IMR-90 (cell line): Measurements from ENCODE around the gene ARHGAP15. TPM values are rescaled to one million over a fixed set of nuclear protein-coding genes. Genes with fewer than 3 reads are reported as not detected.

Source experiments
- ATAC-seq: fragments of 200-7000 bp; cut with Tn5 transposase; 2 replicates; pipeline ENCODE4 v1.9.1; 2020; ENCODE audit warnings: low read depth, mild to moderate bottlenecking, moderate library complexity
- BruUV-seq: library from RNA; stranded (reverse); fragments of 400-500 nt; replicated peaks from 2 replicates; lab custom pipeline; 2021; lab: Mats Ljungman, UMichigan
- CTCF ChIA-PET: fragments of 300-600 bp; formaldehyde crosslinking; extraction: SDS; loops from one replicate; lab custom pipeline; 2021; ENCODE audit warnings: antibody characterized with exemption; lab: Yijun Ruan, JAX
- POLR2A ChIA-PET: fragments of 300-600 bp; sonication (Branson Sonifier 250); formaldehyde crosslinking; loops from one replicate; lab custom pipeline; 2022; ENCODE audit warnings: antibody characterized with exemption; ENCODE audit not compliant: unreplicated experiment; lab: Charles Lee
- DNase-seq: peaks from one replicate; pipeline ENCODE4 v3.0.0; 2013
- H2AFZ ChIP-seq: replicated peaks from 2 replicates; pipeline ENCODE3; 2013; ENCODE audit warnings: low read length, mild to moderate bottlenecking; ENCODE audit not compliant: poor library complexity
- H2AK5ac ChIP-seq: 2 replicates; pipeline ENCODE4 v1.6.1; 2013; ENCODE audit warnings: low read depth, low read length, inconsistent platforms
- H2AK9ac ChIP-seq: replicated peaks from 2 replicates; pipeline ENCODE3; 2013; ENCODE audit warnings: mild to moderate bottlenecking, low read depth, low read length, moderate library complexity; ENCODE audit not compliant: poor library complexity
- H2BK120ac ChIP-seq: 2 replicates; pipeline ENCODE4 v1.6.1; 2013; ENCODE audit warnings: low read depth, low read length, inconsistent platforms
- H2BK15ac ChIP-seq: 3 replicates; pipeline ENCODE4 v1.6.1; 2013; ENCODE audit warnings: low read depth, low read length, inconsistent platforms
- H2BK20ac ChIP-seq: 2 replicates; pipeline ENCODE4 v1.6.1; 2013; ENCODE audit warnings: low read depth, mild to moderate bottlenecking, inconsistent platforms, low read length, moderate library complexity
- H2BK5ac ChIP-seq: 2 replicates; pipeline ENCODE4 v1.6.1; 2013; ENCODE audit warnings: mild to moderate bottlenecking, low read depth, low read length, inconsistent platforms; ENCODE audit not compliant: poor library complexity, severe bottlenecking
- H3K14ac ChIP-seq: replicated peaks from 2 replicates; pipeline ENCODE4 v1.6.1; 2013; ENCODE audit warnings: low read depth, low read length, inconsistent platforms
- H3K18ac ChIP-seq: 2 replicates; pipeline ENCODE4 v1.6.1; 2013; ENCODE audit warnings: low read depth, low read length, control low read depth
- H3K23ac ChIP-seq: 2 replicates; pipeline ENCODE4 v1.6.1; 2013; ENCODE audit warnings: low read depth, low read length, inconsistent platforms
- H3K27ac ChIP-seq: 2 replicates; pipeline ENCODE4 v1.5.1; 2013; ENCODE audit warnings: mild to moderate bottlenecking, control low read depth, low read length; ENCODE audit not compliant: insufficient read depth
- H3K27me3 ChIP-seq: 2 replicates; pipeline ENCODE4 v1.6.1; 2013; ENCODE audit warnings: low read length; ENCODE audit not compliant: control insufficient read depth, insufficient read depth
- H3K36me3 ChIP-seq: 2 replicates; pipeline ENCODE4 v1.6.1; 2013; ENCODE audit warnings: low read length, mixed read lengths; ENCODE audit not compliant: control insufficient read depth, insufficient read depth
- H3K4ac ChIP-seq: 2 replicates; pipeline ENCODE4 v1.6.1; 2013; ENCODE audit warnings: low read depth, low read length, inconsistent platforms
- H3K4me1 ChIP-seq: 2 replicates; pipeline ENCODE4 v1.6.1; 2013; ENCODE audit warnings: low read length, mixed read lengths; ENCODE audit not compliant: control insufficient read depth, insufficient read depth
- H3K4me2 ChIP-seq: 2 replicates; pipeline ENCODE4 v1.6.1; 2013; ENCODE audit warnings: low read depth, mild to moderate bottlenecking, control low read depth, low read length, moderate library complexity
- H3K4me3 ChIP-seq: 2 replicates; pipeline ENCODE4 v1.5.1; 2013; ENCODE audit warnings: low read depth, mild to moderate bottlenecking, control low read depth, low read length, moderate library complexity; ENCODE audit not compliant: insufficient read depth
- H3K56ac ChIP-seq: 2 replicates; pipeline ENCODE4 v1.6.1; 2013; ENCODE audit warnings: low read length, inconsistent platforms; ENCODE audit not compliant: insufficient read depth; ENCODE audit errors: extremely low read depth
- H3K79me1 ChIP-seq, 2 experiments: 2 replicates each; pipeline ENCODE4 v1.6.1; 2013; ENCODE audit warnings: low read length in 2 of 2, inconsistent platforms in 1 of 2, low read depth in 1 of 2
- H3K9ac ChIP-seq: 2 replicates; pipeline ENCODE4 v1.6.1; 2013; ENCODE audit warnings: low read depth, low read length, control low read depth
- H3K9me1 ChIP-seq: 2 replicates; pipeline ENCODE4 v1.6.1; 2013; ENCODE audit warnings: low read length, inconsistent platforms; ENCODE audit not compliant: insufficient read depth
- H3K9me3 ChIP-seq: 2 replicates; pipeline ENCODE4 v1.6.1; 2013; ENCODE audit warnings: low read length; ENCODE audit not compliant: control insufficient read depth, insufficient read depth
- H4K20me1 ChIP-seq: 2 replicates; pipeline ENCODE4 v1.6.1; 2013; ENCODE audit warnings: low read length, inconsistent platforms; ENCODE audit not compliant: insufficient read depth
- H4K5ac ChIP-seq: 2 replicates; pipeline ENCODE4 v1.6.1; 2013; ENCODE audit warnings: mild to moderate bottlenecking, low read depth, low read length, control low read depth
- H4K8ac ChIP-seq, 2 experiments: 2 replicates each; pipeline ENCODE4 v1.6.1; 2013; ENCODE audit warnings: low read depth in 2 of 2, low read length in 2 of 2, control low read depth in 1 of 2, inconsistent platforms in 1 of 2
- H4K91ac ChIP-seq: 2 replicates; pipeline ENCODE4 v1.6.1; 2013; ENCODE audit warnings: low read depth, low read length, inconsistent platforms; ENCODE audit not compliant: insufficient read depth
- BHLHE40 ChIP-seq: fragments of 150-350 bp; IDR thresholded peaks from 2 replicates; pipeline ENCODE4 v1.6.1; 2016; ENCODE audit warnings: mild to moderate bottlenecking, low read depth, low read length
- FOS ChIP-seq: fragments of 150-350 bp; IDR thresholded peaks from 2 replicates; pipeline ENCODE4 v1.6.1; 2016; ENCODE audit warnings: low read depth, low read length
- MAFK ChIP-seq: IDR thresholded peaks from 2 replicates; pipeline ENCODE4 v1.6.1; 2012; ENCODE audit warnings: low read depth, low read length, improper control_type of control experiment
- MXI1 ChIP-seq: IDR thresholded peaks from 2 replicates; pipeline ENCODE4 v1.6.1; 2012; ENCODE audit warnings: low read depth, mild to moderate bottlenecking, low read length, moderate library complexity, borderline replicate concordance
- NFE2L2 ChIP-seq: fragments of 150-350 bp; IDR thresholded peaks from 2 replicates; pipeline ENCODE4 v1.6.1; 2016; ENCODE audit warnings: low read depth, mild to moderate bottlenecking, low read length
- POLR2A ChIP-seq: IDR thresholded peaks from 2 replicates; pipeline ENCODE4 v1.6.1; 2012; ENCODE audit warnings: mild to moderate bottlenecking, low read depth, low read length
- RCOR1 ChIP-seq: IDR thresholded peaks from 2 replicates; pipeline ENCODE4 v1.6.1; 2012; ENCODE audit warnings: mild to moderate bottlenecking, low read length, improper control_type of control experiment; ENCODE audit not compliant: insufficient replicate concordance
- RFX5 ChIP-seq: IDR thresholded peaks from 2 replicates; pipeline ENCODE4 v1.8.0; 2012; ENCODE audit warnings: low read depth, mild to moderate bottlenecking, low read length, moderate library complexity
- dilution Hi-C: fragments of 300-500 bp; cut with HindIII; formaldehyde crosslinking; loops from one replicate; pipeline ENCODE4 v1.14.3; 2018; ENCODE audit warnings: low sequenced_read_pairs; ENCODE audit not compliant: unreplicated experiment
- in situ Hi-C: fragments of 300-500 bp; cut with MboI; formaldehyde crosslinking; loops from 3 replicates; pipeline ENCODE4 v1.14.3; 2019; ENCODE audit warnings: low sequenced_read_pairs, inconsistent platforms, mixed read lengths
- intact Hi-C: fragments of 100-400 bp; cut with micrococcal nuclease; formaldehyde crosslinking; loops from 2 replicates; pipeline ENCODE4 v1.10.0; 2022
- polyA plus RNA-seq, 3 experiments: library from polyadenylated mRNA; depleted of rRNA; stranded (reverse); fragments of >200 nt; gene quantifications; 2 replicates each; pipeline ENCODE4 v1.2.3, GENCODE V29; 2012; ENCODE audit warnings: low replicate concordance in 1 of 3
- total RNA-seq: library from RNA; depleted of rRNA; stranded (reverse); fragments of >200 nt; gene quantifications from 2 replicates; pipeline ENCODE4 v1.2.3, GENCODE V29; 2012
- TF ChIP-seq, protein P1 (sequence below): fragments of 150-350 bp; IDR thresholded peaks from 2 replicates; pipeline ENCODE4 v1.6.1; 2017; ENCODE audit warnings: mild to moderate bottlenecking, antibody characterized with exemption, low read length, low read depth
- TF ChIP-seq, protein P2 (sequence below): conservative IDR thresholded peaks from 2 replicates; pipeline ENCODE4 v1.5.1; 2012; ENCODE audit warnings: mild to moderate bottlenecking, low read depth, low read length, improper control_type of control experiment
- TF ChIP-seq, protein P3 (sequence below): fragments of 150-350 bp; IDR thresholded peaks from 2 replicates; pipeline ENCODE4 v1.6.1; 2016; ENCODE audit warnings: low read depth, mild to moderate bottlenecking, low read length, moderate library complexity, borderline replicate concordance

ARHGAP15 gene
- total and polyA plus RNA-seq, 2 of the 4 experiments (the other 2 are of a cell fraction) = not detected

DNA sequence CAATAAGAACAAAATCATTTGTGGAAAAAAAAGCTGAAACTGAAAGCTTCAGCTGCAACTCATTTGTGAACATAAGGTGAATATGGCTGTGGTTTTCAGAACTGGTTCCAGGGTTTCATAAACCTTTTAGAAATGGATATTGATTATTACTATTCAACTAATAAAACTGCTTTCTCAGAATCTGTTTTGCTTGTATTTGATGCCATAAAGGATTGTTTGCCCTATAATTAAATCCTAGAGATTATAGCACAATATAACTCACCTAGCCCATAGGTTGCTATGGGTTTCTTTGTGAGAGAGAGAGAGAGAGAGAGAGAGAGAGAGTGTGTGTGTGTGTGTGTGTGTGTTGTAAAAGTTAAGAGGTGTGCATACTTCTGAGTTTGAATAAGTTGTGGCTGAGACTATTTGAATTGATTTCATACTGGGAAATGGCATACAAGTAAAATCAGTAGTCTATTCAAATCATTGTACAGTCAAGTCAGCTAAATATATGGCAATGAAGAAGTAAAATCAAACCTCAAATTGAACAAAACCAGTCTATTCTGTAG is 339.2 kb downstream of the ARHGAP15 start:
- intact Hi-C loops (no loop called here), dilution Hi-C loops (no loop called here), in situ Hi-C loops (no loop called here)
- H3K18ac ChIP-seq = no peak overlapping the region
- H3K36me3 ChIP-seq = no peaks in the 10 kb centered on the region
- no peak overlapping the region for H2AK5ac ChIP-seq
- H3K4me2 ChIP-seq = no peak overlapping the region
- no peak overlapping the region for H3K9ac ChIP-seq
- no peak overlapping the region for H3K27ac ChIP-seq
- BruUV-seq = no TSS peak
- no peaks in the 10 kb centered on the region for H3K9me1 ChIP-seq
- H2BK20ac ChIP-seq = no peak overlapping the region
- no peak overlapping the region for H3K4me3 ChIP-seq
- no peak overlapping the region for H2BK15ac ChIP-seq
- ChIA-PET CTCF (no interaction called here), POLR2A (no interaction called here)
- no peak overlapping the region for H2BK5ac ChIP-seq
- no peak overlapping the region for H2BK120ac ChIP-seq
- H3K4me1 ChIP-seq = peaks cover 4% of the 10 kb centered on the region; the same call in 1 of the 2 replicates
- H4K20me1 ChIP-seq = no peaks in the 10 kb centered on the region
- no peak overlapping the region for H4K5ac ChIP-seq
- H4K91ac ChIP-seq = no peak overlapping the region
- no peaks in the 10 kb centered on the region for H3K27me3 ChIP-seq
- H2AFZ ChIP-seq = no peak overlapping the region
- H3K14ac ChIP-seq = no peak overlapping the region
- H4K8ac ChIP-seq = no peak overlapping the region
- no peak overlapping the region for H2AK9ac ChIP-seq
- ATAC-seq = no peak
- H3K9me3 ChIP-seq = no peaks in the 10 kb centered on the region
- TF ChIP-seq, protein P1, sequence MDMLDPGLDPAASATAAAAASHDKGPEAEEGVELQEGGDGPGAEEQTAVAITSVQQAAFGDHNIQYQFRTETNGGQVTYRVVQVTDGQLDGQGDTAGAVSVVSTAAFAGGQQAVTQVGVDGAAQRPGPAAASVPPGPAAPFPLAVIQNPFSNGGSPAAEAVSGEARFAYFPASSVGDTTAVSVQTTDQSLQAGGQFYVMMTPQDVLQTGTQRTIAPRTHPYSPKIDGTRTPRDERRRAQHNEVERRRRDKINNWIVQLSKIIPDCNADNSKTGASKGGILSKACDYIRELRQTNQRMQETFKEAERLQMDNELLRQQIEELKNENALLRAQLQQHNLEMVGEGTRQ = no peak
- TF ChIP-seq, protein P2, sequence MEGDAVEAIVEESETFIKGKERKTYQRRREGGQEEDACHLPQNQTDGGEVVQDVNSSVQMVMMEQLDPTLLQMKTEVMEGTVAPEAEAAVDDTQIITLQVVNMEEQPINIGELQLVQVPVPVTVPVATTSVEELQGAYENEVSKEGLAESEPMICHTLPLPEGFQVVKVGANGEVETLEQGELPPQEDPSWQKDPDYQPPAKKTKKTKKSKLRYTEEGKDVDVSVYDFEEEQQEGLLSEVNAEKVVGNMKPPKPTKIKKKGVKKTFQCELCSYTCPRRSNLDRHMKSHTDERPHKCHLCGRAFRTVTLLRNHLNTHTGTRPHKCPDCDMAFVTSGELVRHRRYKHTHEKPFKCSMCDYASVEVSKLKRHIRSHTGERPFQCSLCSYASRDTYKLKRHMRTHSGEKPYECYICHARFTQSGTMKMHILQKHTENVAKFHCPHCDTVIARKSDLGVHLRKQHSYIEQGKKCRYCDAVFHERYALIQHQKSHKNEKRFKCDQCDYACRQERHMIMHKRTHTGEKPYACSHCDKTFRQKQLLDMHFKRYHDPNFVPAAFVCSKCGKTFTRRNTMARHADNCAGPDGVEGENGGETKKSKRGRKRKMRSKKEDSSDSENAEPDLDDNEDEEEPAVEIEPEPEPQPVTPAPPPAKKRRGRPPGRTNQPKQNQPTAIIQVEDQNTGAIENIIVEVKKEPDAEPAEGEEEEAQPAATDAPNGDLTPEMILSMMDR = no peak
- no peak for TF ChIP-seq POLR2A
- no peak for TF ChIP-seq RCOR1
- no peak for TF ChIP-seq MAFK
- no peak for TF ChIP-seq FOS
- no peak for TF ChIP-seq RFX5
- no peak for TF ChIP-seq NFE2L2
- no peak for TF ChIP-seq BHLHE40
- TF ChIP-seq MXI1 = no peak
- TF ChIP-seq, protein P3, sequence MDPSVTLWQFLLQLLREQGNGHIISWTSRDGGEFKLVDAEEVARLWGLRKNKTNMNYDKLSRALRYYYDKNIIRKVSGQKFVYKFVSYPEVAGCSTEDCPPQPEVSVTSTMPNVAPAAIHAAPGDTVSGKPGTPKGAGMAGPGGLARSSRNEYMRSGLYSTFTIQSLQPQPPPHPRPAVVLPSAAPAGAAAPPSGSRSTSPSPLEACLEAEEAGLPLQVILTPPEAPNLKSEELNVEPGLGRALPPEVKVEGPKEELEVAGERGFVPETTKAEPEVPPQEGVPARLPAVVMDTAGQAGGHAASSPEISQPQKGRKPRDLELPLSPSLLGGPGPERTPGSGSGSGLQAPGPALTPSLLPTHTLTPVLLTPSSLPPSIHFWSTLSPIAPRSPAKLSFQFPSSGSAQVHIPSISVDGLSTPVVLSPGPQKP = no peak
- H3K4ac ChIP-seq = no peak overlapping the region
- H3K79me1 ChIP-seq = no peaks in the 10 kb centered on the region
- H3K56ac ChIP-seq = no peak overlapping the region
- H3K23ac ChIP-seq = no peak overlapping the region
- no peak for DNase-seq
